Ishikawa (cell line): ENCODE measurements around the gene TMPRSS12.

Experiments used
- CEBPB ChIP-seq: IDR thresholded peaks from 2 replicates; pipeline ENCODE4 v1.6.1; 2012
- CREB1 ChIP-seq: IDR thresholded peaks from 2 replicates; pipeline ENCODE4 v1.6.1; 2012; ENCODE audit warnings: low read depth
- EGR1 ChIP-seq: IDR thresholded peaks from 2 replicates; pipeline ENCODE4 v1.6.1; 2012
- EP300 ChIP-seq: IDR thresholded peaks from 2 replicates; pipeline ENCODE4 v1.6.1; 2012; ENCODE audit warnings: borderline replicate concordance
- FOXM1 ChIP-seq: IDR thresholded peaks from 2 replicates; pipeline ENCODE4 v1.6.1; 2012; ENCODE audit warnings: low read depth, borderline replicate concordance
- RAD21 ChIP-seq: IDR thresholded peaks from 2 replicates; pipeline ENCODE4 v1.6.1; 2012; ENCODE audit warnings: low read depth
- REST ChIP-seq: IDR thresholded peaks from 2 replicates; pipeline ENCODE4 v1.6.1; 2012; ENCODE audit warnings: low read depth, mild to moderate bottlenecking
- TCF12 ChIP-seq: IDR thresholded peaks from 2 replicates; pipeline ENCODE4 v1.6.1; 2012; ENCODE audit warnings: low read depth
- YY1 ChIP-seq: IDR thresholded peaks from 2 replicates; pipeline ENCODE4 v1.6.1; 2012; ENCODE audit warnings: low read depth
- ZBTB7A ChIP-seq: IDR thresholded peaks from 2 replicates; pipeline ENCODE4 v1.6.1; 2012; ENCODE audit warnings: low read depth
- TF ChIP-seq, protein P1 (sequence below): IDR thresholded peaks from 2 replicates; pipeline ENCODE4 v1.6.1; 2012
- TF ChIP-seq, protein P2 (sequence below): IDR thresholded peaks from 2 replicates; pipeline ENCODE4 v1.6.1; 2012

GRCh38 chr12:50842637-50843493 is at the start of gene TMPRSS12:
- TF ChIP-seq, protein P1, sequence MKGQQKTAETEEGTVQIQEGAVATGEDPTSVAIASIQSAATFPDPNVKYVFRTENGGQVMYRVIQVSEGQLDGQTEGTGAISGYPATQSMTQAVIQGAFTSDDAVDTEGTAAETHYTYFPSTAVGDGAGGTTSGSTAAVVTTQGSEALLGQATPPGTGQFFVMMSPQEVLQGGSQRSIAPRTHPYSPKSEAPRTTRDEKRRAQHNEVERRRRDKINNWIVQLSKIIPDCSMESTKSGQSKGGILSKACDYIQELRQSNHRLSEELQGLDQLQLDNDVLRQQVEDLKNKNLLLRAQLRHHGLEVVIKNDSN = no peak
- TF ChIP-seq EP300 = no peak
- TF ChIP-seq TCF12 = no peak
- TF ChIP-seq RAD21 = no peak
- no peak for TF ChIP-seq REST
- no peak for TF ChIP-seq YY1
- no peak for TF ChIP-seq ZBTB7A
- no peak for TF ChIP-seq EGR1
- no peak for TF ChIP-seq FOXM1
- TF ChIP-seq, protein P2, sequence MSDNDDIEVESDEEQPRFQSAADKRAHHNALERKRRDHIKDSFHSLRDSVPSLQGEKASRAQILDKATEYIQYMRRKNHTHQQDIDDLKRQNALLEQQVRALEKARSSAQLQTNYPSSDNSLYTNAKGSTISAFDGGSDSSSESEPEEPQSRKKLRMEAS = no peak
- no peak for TF ChIP-seq CREB1
- no peak for TF ChIP-seq CEBPB
